Epithelial cell of esophagus (primary cell): ENCODE data around the gene SND1.

Source experiments
- DNase-seq: peaks from one replicate; pipeline ENCODE4 v3.0.0; 2010; ENCODE audit warnings: low read depth
- H3K4me3 ChIP-seq: 2 replicates; pipeline ENCODE4 v1.5.1; 2011; ENCODE audit warnings: mild to moderate bottlenecking, low read length, control low read depth
- CTCF ChIP-seq: IDR thresholded peaks from 2 replicates; pipeline ENCODE4 v1.5.1; 2011; ENCODE audit warnings: low read depth, mild to moderate bottlenecking, low read length, control low read depth, inconsistent platforms; ENCODE audit not compliant: insufficient read depth; ENCODE audit errors: missing control alignments

SND1 gene

GRCh38 chr7:127888825-127889224 lies 236.8 kb downstream of the SND1 start:
- no peak overlapping the region for H3K4me3 ChIP-seq
- no peak for TF ChIP-seq CTCF
- no peak for DNase-seq

GRCh38 chr7:127889677-127890076 lies 237.7 kb downstream of the SND1 start:
- no peak for TF ChIP-seq CTCF

GRCh38 chr7:127890726-127891125 lies 238.7 kb downstream of the SND1 start:
- DNase-seq = no peak
- H3K4me3 ChIP-seq = no peak overlapping the region
- TF ChIP-seq CTCF = no peak

More at GRCh38 chr7:127889677-127890076, 237.7 kb downstream of the SND1 start:
- DNase-seq = no peak
- no peak overlapping the region for H3K4me3 ChIP-seq

GRCh38 chr7:127891144-127891543 lies 239.2 kb downstream of the SND1 start:
- TF ChIP-seq CTCF = no peak
- H3K4me3 ChIP-seq = no peak overlapping the region
- DNase-seq = no peak

GRCh38 chr7:127891854-127892438 lies 240.0 kb downstream of the SND1 start:
- no peak overlapping the region for H3K4me3 ChIP-seq
- no peak for DNase-seq

GRCh38 chr7:127892488-127893314 lies 240.7 kb downstream of the SND1 start:
- H3K4me3 ChIP-seq = no peak overlapping the region
- DNase-seq = no peak
- no peak for TF ChIP-seq CTCF

More at GRCh38 chr7:127891854-127892438, 240.0 kb downstream of the SND1 start:
- no peak for TF ChIP-seq CTCF

GRCh38 chr7:127893547-127893946 lies 241.6 kb downstream of the SND1 start:
- no peak overlapping the region for H3K4me3 ChIP-seq
- TF ChIP-seq CTCF = no peak
- DNase-seq = peak; percentile 73
